Neural crest cell (in vitro differentiated cells): ENCODE results near the gene GRIP2. TPM values are rescaled to one million over a fixed set of nuclear protein-coding genes. Genes with fewer than 3 reads are reported as not detected.

ENCODE experiments used
- DNase-seq: peaks from one replicate; pipeline ENCODE4 v3.0.0; 2021; ENCODE audit warnings: low read depth, mixed read lengths, low spot score
- H3K27ac Mint-ChIP-seq: one replicate; pipeline ENCODE4 v1.8.0; 2021; ENCODE audit warnings: mild to moderate bottlenecking, mixed read lengths; ENCODE audit not compliant: unreplicated experiment
- H3K27me3 Mint-ChIP-seq: 2 replicates; pipeline ENCODE4 v1.8.0; 2021; ENCODE audit warnings: low read depth, mild to moderate bottlenecking, mixed read lengths
- H3K36me3 Mint-ChIP-seq: 2 replicates; pipeline ENCODE4 v1.8.0; 2021; ENCODE audit warnings: low read depth, mild to moderate bottlenecking, mixed read lengths
- H3K4me1 Mint-ChIP-seq: 2 replicates; pipeline ENCODE4 v1.8.0; 2021; ENCODE audit warnings: mixed read lengths
- H3K4me3 Mint-ChIP-seq: one replicate; pipeline ENCODE4 v1.8.0; 2021; ENCODE audit warnings: mild to moderate bottlenecking, mixed read lengths
- H3K9me3 Mint-ChIP-seq: 2 replicates; pipeline ENCODE4 v1.8.0; 2021; ENCODE audit warnings: mixed read lengths
- CTCF ChIP-seq: fragments of 200-600 bp; sonication (generic); conservative IDR thresholded peaks from 2 replicates; pipeline ENCODE4 v1.5.0; 2021; ENCODE audit warnings: antibody characterized with exemption, mild to moderate bottlenecking
- total RNA-seq: library from RNA; stranded (reverse); gene quantifications from 2 replicates; pipeline ENCODE4 v1.2.1, GENCODE V29; 2021

GRIP2 gene
- total RNA-seq, 1 donor from 2014 or later: 3.2 TPM

DNA sequence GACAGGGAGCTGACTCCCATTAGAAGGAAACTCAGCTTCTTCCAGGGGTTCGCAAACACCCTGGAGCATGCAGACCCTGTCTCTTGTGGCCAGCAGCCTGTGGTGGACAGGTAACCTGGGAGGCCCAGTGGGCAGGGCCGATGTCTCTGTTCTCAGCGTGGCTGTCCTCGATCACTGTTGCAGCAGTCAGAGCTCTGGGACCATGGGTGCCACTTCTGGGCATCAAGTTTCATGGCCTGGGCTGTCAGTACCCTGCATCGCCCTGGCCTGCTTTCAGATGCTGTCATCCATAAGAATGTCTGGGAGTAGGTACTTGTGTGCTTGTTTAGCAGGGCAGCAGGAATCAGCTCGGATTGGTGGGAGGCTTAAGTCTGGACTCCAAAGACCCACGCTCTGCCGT lies 83.3 kb downstream of the GRIP2 start:
- DNase-seq: no peak
- Mint-ChIP-seq H3K9me3 (no peaks in the 10 kb centered on the region), H3K27ac (no peak overlapping the region), H3K4me1 (peaks cover 49% of the 10 kb centered on the region), H3K27me3 (no peaks in the 10 kb centered on the region), H3K4me3 (no peak overlapping the region), H3K36me3 (peaks cover 16% of the 10 kb centered on the region)
- TF ChIP-seq CTCF: no peak

DNA sequence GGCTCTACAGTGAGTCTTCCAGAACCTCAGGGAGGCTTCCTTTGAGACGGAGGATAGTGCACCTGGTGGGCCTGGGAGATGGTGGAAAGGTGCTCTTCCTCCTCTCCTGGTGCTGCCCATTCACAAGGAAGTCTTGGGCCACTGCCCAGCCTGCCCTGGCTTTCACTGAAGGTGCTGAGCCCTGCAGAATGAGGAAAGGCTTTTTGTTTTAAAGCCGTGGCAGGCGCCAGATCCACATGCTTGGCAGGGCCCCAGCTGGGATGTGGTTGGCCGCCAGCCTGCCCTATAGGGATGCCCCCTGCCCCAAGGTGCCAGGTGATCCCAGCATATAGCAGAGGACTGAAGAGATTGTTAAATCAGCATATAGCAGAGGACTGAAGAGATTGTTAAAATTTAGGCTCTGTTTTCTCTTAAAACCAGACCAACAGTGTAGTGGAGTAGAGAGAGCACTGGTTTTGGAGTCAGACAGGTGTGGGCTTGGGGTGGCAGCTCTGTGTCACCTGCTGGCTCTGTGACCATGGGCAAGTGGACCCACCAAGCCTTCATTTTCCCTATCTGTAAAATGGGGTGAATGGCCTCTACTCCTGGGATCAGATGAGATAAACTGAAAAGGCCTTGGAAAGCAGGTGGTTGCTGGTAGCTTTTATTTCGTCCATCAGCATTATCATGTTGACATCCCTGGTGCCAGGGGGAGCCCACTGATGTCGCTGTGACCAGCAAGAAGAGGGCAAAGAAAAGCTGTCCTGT lies 84.4 kb downstream of the GRIP2 start:
- Mint-ChIP-seq H3K27ac (peak overlapping the region; percentile 43), H3K36me3 (peaks cover 21% of the 10 kb centered on the region), H3K9me3 (no peaks in the 10 kb centered on the region), H3K4me3 (no peak overlapping the region), H3K27me3 (no peaks in the 10 kb centered on the region), H3K4me1 (peaks cover 53% of the 10 kb centered on the region)
- no peak for TF ChIP-seq CTCF
- no peak for DNase-seq

DNA sequence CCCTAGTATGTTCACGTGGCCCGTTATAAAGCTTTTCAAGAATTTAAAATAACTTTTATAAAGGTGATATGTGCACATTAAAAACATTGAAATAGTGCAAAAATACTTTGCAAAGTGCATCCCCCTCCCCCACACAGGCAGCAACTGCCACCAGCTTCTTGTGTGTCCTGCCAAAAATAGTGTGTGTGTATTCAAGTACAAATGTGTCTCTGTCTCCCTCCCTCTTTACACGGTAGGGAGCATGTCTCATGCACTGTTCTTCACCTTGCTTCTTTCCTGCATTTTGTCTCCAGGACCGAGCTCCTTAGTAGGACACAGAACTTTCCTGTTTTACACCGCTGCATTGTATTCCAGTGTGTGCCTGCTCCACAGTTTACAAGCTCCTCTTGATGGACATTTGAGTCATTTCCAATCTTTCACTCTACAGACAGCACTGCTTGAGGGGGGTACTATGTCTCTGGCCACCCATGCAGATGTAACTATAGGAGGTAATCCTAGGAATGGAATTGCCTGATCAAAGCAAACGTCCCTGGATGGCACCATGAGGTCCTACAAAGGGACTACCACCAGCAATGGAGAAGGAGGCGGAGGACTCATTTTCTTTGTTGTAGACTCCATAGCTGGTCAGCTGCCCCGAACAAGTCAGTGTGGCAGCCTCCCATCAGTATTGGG lies 85.4 kb downstream of the GRIP2 start:
- Mint-ChIP-seq H3K9me3 (no peaks in the 10 kb centered on the region), H3K27ac (no peak overlapping the region), H3K27me3 (no peaks in the 10 kb centered on the region), H3K4me3 (no peak overlapping the region), H3K36me3 (peaks cover 18% of the 10 kb centered on the region), H3K4me1 (peaks cover 47% of the 10 kb centered on the region)
- DNase-seq: no peak
- TF ChIP-seq CTCF: no peak

- no peaks in the 10 kb centered on the region for H3K27me3 Mint-ChIP-seq
- no peak overlapping the region for H3K27ac Mint-ChIP-seq
- H3K36me3 Mint-ChIP-seq: peaks cover 18% of the 10 kb centered on the region
- no peak for TF ChIP-seq CTCF
- DNase-seq: no peak
- H3K9me3 Mint-ChIP-seq: no peaks in the 10 kb centered on the region
- peaks cover 46% of the 10 kb centered on the region for H3K4me1 Mint-ChIP-seq
- H3K4me3 Mint-ChIP-seq: no peak overlapping the region
Observed at GRCh38 chr3:14453876-14454638, 86.1 kb downstream of the GRIP2 start.

GRCh38 chr3:14452740-14453710 lies 87.1 kb downstream of the GRIP2 start:
- H3K27me3 Mint-ChIP-seq: no peaks in the 10 kb centered on the region
- peaks cover 36% of the 10 kb centered on the region for H3K4me1 Mint-ChIP-seq
- DNase-seq: no peak
- H3K27ac Mint-ChIP-seq: peak overlapping the region; percentile 78
- no peak overlapping the region for H3K4me3 Mint-ChIP-seq
- H3K36me3 Mint-ChIP-seq: peaks cover 23% of the 10 kb centered on the region
- H3K9me3 Mint-ChIP-seq: peaks cover 2% of the 10 kb centered on the region
- no peak for TF ChIP-seq CTCF
